Measurements from ENCODE around the gene SLC25A47.

DNA sequence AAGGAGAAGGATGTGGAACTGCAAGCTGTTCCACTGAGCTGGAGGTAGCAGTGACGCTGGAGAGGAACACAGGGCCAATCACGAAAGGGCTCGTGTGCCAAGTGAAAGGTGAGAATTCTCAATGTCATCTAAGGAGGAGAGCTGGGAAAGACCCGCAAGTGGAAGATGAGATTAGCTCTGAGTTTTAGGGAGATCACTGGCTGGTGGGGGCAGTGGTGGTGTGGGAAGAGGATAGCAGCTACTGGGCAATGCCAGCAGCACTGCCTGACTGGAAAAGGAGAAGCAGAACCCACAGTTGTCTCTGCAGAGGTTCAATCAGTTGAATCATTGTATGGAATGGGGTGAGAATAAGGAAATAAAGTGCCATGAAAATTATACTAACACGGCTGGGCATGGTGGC, 27.8 kb downstream of the SLC25A47 start:
- TF ChIP-seq EZH2 (IDR thresholded peaks at IDR 0.05; ENCODE audit: borderline replicate concordance, low read depth, low read length, severe bottlenecking), result no peak
- TF ChIP-seq CTCF (IDR thresholded peaks at IDR 0.05; ENCODE audit: extremely low read depth in 1 of 2, insufficient read depth in 1 of 2, low read depth in 1 of 2, low read length in 2 of 2), result no peak
- no peak for TF ChIP-seq MAX (IDR thresholded peaks at IDR 0.05; ENCODE audit: insufficient read depth, insufficient read length)
- TF ChIP-seq POLR2AphosphoS5 (IDR thresholded peaks at IDR 0.05; ENCODE audit: insufficient read depth, low read depth, low read length), result no peak
- TF ChIP-seq FOS (IDR thresholded peaks at IDR 0.05; ENCODE audit: borderline replicate concordance, insufficient read depth, low read length), result no peak
